22Rv1 (cell line): Measurements from ENCODE around the gene TF.

Source experiments
- CTCF ChIP-seq: fragments of 450-650 bp; IDR thresholded peaks from 2 replicates; pipeline ENCODE4 v1.5.1; 2017; ENCODE audit warnings: mild to moderate bottlenecking
- ZFX ChIP-seq: fragments of 450-650 bp; IDR thresholded peaks from 2 replicates; pipeline ENCODE4 v1.6.1; 2017; ENCODE audit warnings: antibody characterized with exemption, borderline replicate concordance

DNA sequence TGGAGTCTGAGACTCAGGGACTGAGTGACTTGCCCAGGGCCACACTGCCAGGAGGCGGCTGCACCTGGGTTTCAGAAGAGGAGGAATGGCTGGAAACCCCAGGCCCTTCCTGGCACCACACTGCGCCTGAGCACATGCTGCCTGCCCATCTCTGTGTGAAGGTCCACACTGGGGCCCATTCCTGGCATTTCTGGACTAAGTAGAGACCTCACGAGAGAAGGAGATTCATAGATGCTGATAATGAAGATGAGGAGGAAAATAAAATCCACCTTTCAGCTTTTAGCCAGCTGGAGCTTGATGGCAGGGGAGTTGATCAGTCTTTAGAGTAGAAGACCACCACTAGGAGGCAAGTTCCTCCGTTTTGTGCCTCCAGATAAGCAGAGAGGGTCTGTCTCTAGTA is 40.2 kb upstream of the TF start:
- no peak for TF ChIP-seq CTCF
- TF ChIP-seq ZFX = no peak
